HepG2 (cell line): ENCODE data around the gene RAB5A. TPM values are rescaled to one million over a fixed set of nuclear protein-coding genes. Genes with fewer than 3 reads are reported as not detected.

Experiments used
- ATAC-seq: fragments of 200-7000 bp; cut with Tn5 transposase; 3 replicates; pipeline ENCODE4 v1.9.1; 2020; ENCODE audit warnings: mild to moderate bottlenecking, moderate library complexity
- BruUV-seq: library from RNA; stranded (reverse); fragments of 400-500 nt; replicated peaks from 2 replicates; lab custom pipeline; 2021; lab: Mats Ljungman, UMichigan
- CTCF ChIA-PET: fragments of 300-600 bp; formaldehyde crosslinking; extraction: SDS; loops from one replicate; lab custom pipeline; 2021; ENCODE audit warnings: low total read pairs, inconsistent platforms, low intra/inter-chr PET ratio; lab: Yijun Ruan, JAX
- POLR2A ChIA-PET: fragments of 350-600 bp; sonication (Branson Sonifier 250); formaldehyde crosslinking; loops from one replicate; lab custom pipeline; 2020; ENCODE audit warnings: antibody characterized with exemption, inconsistent platforms; lab: Yijun Ruan, JAX
- DNase-seq: peaks from one replicate; pipeline ENCODE4 v3.0.0-alpha.2; 2015; ENCODE audit warnings: low spot score
- FAIRE-seq: peaks from 3 replicates; lab custom pipeline; 2011; peaks lifted over from hg19 to GRCh38; lab: Jason Lieb, UNC
- H2AFZ ChIP-seq: one replicate; pipeline ENCODE4 v1.6.1; 2011; ENCODE audit warnings: low read length, inconsistent platforms
- H3K27ac ChIP-seq: fragments of 300-600 bp; 3 replicates; pipeline ENCODE4 v1.8.0; 2011; ENCODE audit warnings: mixed run types, mild to moderate bottlenecking, mixed read lengths, low read length, inconsistent platforms; ENCODE audit not compliant: insufficient read depth; ENCODE audit errors: extremely low read length
- H3K27me3 ChIP-seq, 2 experiments: fragments of 200-600 bp in 1 of 2; 2 replicates in 1 of 2; 3 replicates in 1 of 2; pipeline versions ENCODE4 v1.6.0 to v1.8.0; 2011; ENCODE audit warnings: low read length in 2 of 2, mild to moderate bottlenecking in 2 of 2, moderate library complexity in 2 of 2, inconsistent platforms in 1 of 2; ENCODE audit not compliant: insufficient read depth in 2 of 2, control insufficient read depth in 1 of 2
- H3K36me3 ChIP-seq, 2 experiments: fragments of 200-600 bp in 1 of 2; replicated peaks in 1 of 2; 2 replicates in 1 of 2; 3 replicates in 1 of 2; pipeline versions ENCODE4 v1.5.1 to v1.8.0; 2011; ENCODE audit warnings: low read length in 2 of 2, inconsistent platforms in 1 of 2; ENCODE audit not compliant: insufficient read depth in 2 of 2, control insufficient read depth in 1 of 2
- H3K4me1 ChIP-seq: 2 replicates; pipeline ENCODE4 v1.5.1; 2012; ENCODE audit warnings: low read length, inconsistent platforms; ENCODE audit not compliant: insufficient read depth
- H3K4me2 ChIP-seq: 2 replicates; pipeline ENCODE4 v1.6.0; 2011; ENCODE audit warnings: low read depth, low read length, inconsistent platforms
- H3K4me3 ChIP-seq, 3 experiments: fragments of 200-600 bp in 1 of 3; sonication (generic), shearing (Covaris generic) in 1 of 3; replicated peaks in 1 of 3; 2 replicates each; pipeline ENCODE4 v1.5.1; 2011 to 2016; ENCODE audit warnings: low read length in 3 of 3, inconsistent platforms in 2 of 3, low read depth in 2 of 3, mild to moderate bottlenecking in 2 of 3, control low read depth in 1 of 3, mixed read lengths in 1 of 3; ENCODE audit not compliant: insufficient read depth in 1 of 3
- H3K79me2 ChIP-seq: one replicate; pipeline ENCODE4 v1.6.1; 2011; ENCODE audit warnings: low read length, inconsistent platforms; ENCODE audit not compliant: insufficient read depth
- H3K9ac ChIP-seq: 2 replicates; pipeline ENCODE4 v1.6.0; 2011; ENCODE audit warnings: mild to moderate bottlenecking, low read depth, low read length, inconsistent platforms; ENCODE audit not compliant: insufficient read depth
- H3K9me3 ChIP-seq: 2 replicates; pipeline ENCODE4 v1.5.1; 2012; ENCODE audit warnings: mild to moderate bottlenecking, low read length
- H4K20me1 ChIP-seq: 2 replicates; pipeline ENCODE4 v1.6.0; 2011; ENCODE audit warnings: inconsistent platforms, mild to moderate bottlenecking, low read length, moderate library complexity; ENCODE audit not compliant: insufficient read depth
- ARID2 ChIP-seq: sonication (generic); formaldehyde crosslinking; IDR thresholded peaks from 2 replicates; pipeline ENCODE4 v1.8.1; 2022; ENCODE audit warnings: mild to moderate bottlenecking, missing genetic modification reagents, borderline replicate concordance
- BORCS8-MEF2B ChIP-seq: sonication (generic); formaldehyde crosslinking; IDR thresholded peaks from 2 replicates; pipeline ENCODE4 v1.8.0; 2022; ENCODE audit warnings: mild to moderate bottlenecking, missing genetic modification reagents
- BRCA1 ChIP-seq: sonication (generic); formaldehyde crosslinking; IDR thresholded peaks from 2 replicates; pipeline ENCODE4 v1.4.0; 2020; ENCODE audit warnings: missing genetic modification reagents
- CBX5 ChIP-seq: sonication (generic); formaldehyde crosslinking; IDR thresholded peaks from 2 replicates; pipeline ENCODE4 v1.4.0; 2020; ENCODE audit warnings: missing genetic modification reagents, borderline replicate concordance
- DNMT1 ChIP-seq: sonication (generic); formaldehyde crosslinking; IDR thresholded peaks from 2 replicates; pipeline ENCODE4 v1.5.1; 2020; ENCODE audit warnings: mild to moderate bottlenecking, missing genetic modification reagents
- JUND ChIP-seq: sonication (generic); formaldehyde crosslinking; IDR thresholded peaks from 2 replicates; pipeline ENCODE4 v1.8.0; 2022; ENCODE audit warnings: mild to moderate bottlenecking, missing genetic modification reagents
- MTA1 ChIP-seq: sonication (generic); formaldehyde crosslinking; IDR thresholded peaks from 2 replicates; pipeline ENCODE4 v1.4.0; 2020; ENCODE audit warnings: missing genetic modification reagents, mild to moderate bottlenecking, borderline replicate concordance
- NFIC ChIP-seq: IDR thresholded peaks from 2 replicates; pipeline ENCODE4 v1.6.1; 2012; ENCODE audit warnings: mild to moderate bottlenecking, low read length, inconsistent platforms
- RBFOX2 ChIP-seq: fragments of 200-400 bp; formaldehyde crosslinking; IDR thresholded peaks from 2 replicates; pipeline ENCODE4 v1.6.1; 2017; ENCODE audit warnings: low read depth, mild to moderate bottlenecking, low read length
- STAG1 ChIP-seq: sonication (generic); formaldehyde crosslinking; IDR thresholded peaks from 2 replicates; pipeline ENCODE4 v1.4.0; 2020; ENCODE audit warnings: missing genetic modification reagents
- ZBTB3 ChIP-seq: sonication (generic); formaldehyde crosslinking; IDR thresholded peaks from 2 replicates; pipeline ENCODE4 v1.4.0; 2020; ENCODE audit warnings: low read depth, mild to moderate bottlenecking, moderate library complexity, missing genetic modification reagents, borderline replicate concordance
- ZEB1 ChIP-seq: IDR thresholded peaks from 2 replicates; pipeline ENCODE4 v1.6.1; 2012; ENCODE audit warnings: mild to moderate bottlenecking, low read depth, inconsistent platforms; ENCODE audit not compliant: insufficient replicate concordance
- ZMYM2 ChIP-seq: sonication (generic); formaldehyde crosslinking; IDR thresholded peaks from 2 replicates; pipeline ENCODE4 v1.8.0; 2022; ENCODE audit warnings: mild to moderate bottlenecking, missing genetic modification reagents
- ZNF232 ChIP-seq: sonication (generic); formaldehyde crosslinking; IDR thresholded peaks from 2 replicates; pipeline ENCODE4 v1.4.0; 2020; ENCODE audit warnings: missing genetic modification reagents, borderline replicate concordance
- ZNF354B ChIP-seq: sonication (generic); formaldehyde crosslinking; IDR thresholded peaks from 2 replicates; pipeline ENCODE4 v1.8.0; 2022; ENCODE audit warnings: mild to moderate bottlenecking, missing genetic modification reagents
- ZNF598 ChIP-seq: sonication (generic); formaldehyde crosslinking; IDR thresholded peaks from 2 replicates; pipeline ENCODE4 v1.5.1; 2020; ENCODE audit warnings: mild to moderate bottlenecking, missing genetic modification reagents, borderline replicate concordance
- WGBS: methylation state at CpG from one replicate; pipeline ENCODE4 v1.1.6; 2017; ENCODE audit warnings: low lambda C conversion rate; 5-methylcytosine and 5-hydroxymethylcytosine counted together
- in situ Hi-C: cut with HindIII; loops from 2 replicates; pipeline ENCODE4 v1.10.0; 2017; ENCODE audit warnings: low pct_unique_long_range_greater_than_20kb; ENCODE audit not compliant: extremely low pct_ligation_motif_present
- intact Hi-C: fragments of 100-400 bp; cut with micrococcal nuclease; formaldehyde crosslinking; loops from one replicate; pipeline ENCODE4 v1.10.0; 2022; ENCODE audit not compliant: unreplicated experiment
- polyA plus RNA-seq, 8 experiments: library from polyadenylated mRNA; depleted of rRNA in 3 of 8; stranded (reverse) in 7 of 8; unstranded in 1 of 8; fragments of >200 nt; fragmentation: Illumina TruSeq in 4 of 8; extraction: Trizol in 4 of 8; gene quantifications; 2 replicates each; pipeline versions ENCODE4 v1.2.1 to v1.2.3, GENCODE V29; 2011 to 2016; ENCODE audit warnings: low read depth in 4 of 8, missing spikeins in 1 of 8, mixed read lengths in 1 of 8; ENCODE audit not compliant: insufficient read depth in 1 of 8
- total RNA-seq, 5 experiments: library from RNA; depleted of rRNA; stranded (reverse); fragments of >200 nt; fragmentation: Illumina TruSeq; extraction: Trizol; gene quantifications; 2 replicates each; pipeline ENCODE4 v1.2.3, GENCODE V29; 2016; ENCODE audit warnings: low read depth in 1 of 5

The RAB5A gene
- total and polyA plus RNA-seq, 2 of the 13 experiments (the other 11 are each of a cell fraction or from before 2014, with no cell fraction given), result 16.0 to 27.1 TPM

DNA sequence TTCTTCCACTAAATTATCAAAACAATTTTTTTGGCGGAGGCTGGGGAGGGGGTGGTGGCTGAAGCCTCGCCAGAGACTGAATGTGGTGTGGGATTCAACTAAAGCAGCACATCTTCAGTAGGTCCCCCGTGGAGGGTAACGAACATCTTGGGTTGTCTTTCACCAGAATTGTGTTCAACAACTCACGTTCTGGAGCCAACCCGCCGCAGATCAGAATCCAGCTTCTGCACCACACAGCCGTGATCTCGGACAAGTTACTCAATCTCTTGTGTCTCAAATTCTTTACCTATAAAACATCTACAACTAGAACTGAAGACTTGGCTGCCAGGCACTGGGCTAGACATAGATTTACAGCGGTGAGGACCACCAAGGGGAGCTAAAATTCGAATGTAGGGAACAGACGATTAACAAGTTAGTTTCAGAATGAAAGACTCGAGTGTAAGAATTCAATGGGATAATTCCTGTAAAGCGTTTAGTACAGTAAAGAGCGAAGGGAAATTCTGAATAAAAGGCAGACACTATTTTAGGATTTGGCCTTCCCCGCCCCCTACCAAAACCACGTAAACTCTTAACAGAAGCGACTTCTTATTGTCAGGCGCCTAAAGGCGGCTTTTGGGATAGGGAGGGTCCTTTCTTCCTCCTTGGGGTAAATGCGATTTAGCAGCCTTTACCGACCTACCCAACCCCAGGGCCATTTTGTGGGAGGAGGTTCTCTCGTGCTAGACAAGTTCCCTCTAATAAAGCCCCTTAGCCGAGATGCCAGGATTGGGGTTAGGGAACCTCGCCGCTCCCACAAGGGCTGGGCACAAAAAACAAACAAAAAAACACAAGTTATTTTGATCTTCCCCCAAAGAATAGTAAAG lies 697 bp upstream of the RAB5A start (continued):
- TF ChIP-seq RBFOX2, result no peak
- 0 out of 2 replicates have a peak, but pooled peaks have one; percentile 53 for TF ChIP-seq NFIC
- TF ChIP-seq ZEB1, result peak; percentile 2
- TF ChIP-seq ZBTB3, result 0 out of 2 replicates have a peak, but pooled peaks have one; percentile 48
- no peak for TF ChIP-seq DNMT1
- TF ChIP-seq ZNF354B (CRISPR knock-in tag), result no peak
- TF ChIP-seq ARID2 (CRISPR knock-in tag), result peak; percentile 38; the same call in 1 of the 2 replicates

DNA sequence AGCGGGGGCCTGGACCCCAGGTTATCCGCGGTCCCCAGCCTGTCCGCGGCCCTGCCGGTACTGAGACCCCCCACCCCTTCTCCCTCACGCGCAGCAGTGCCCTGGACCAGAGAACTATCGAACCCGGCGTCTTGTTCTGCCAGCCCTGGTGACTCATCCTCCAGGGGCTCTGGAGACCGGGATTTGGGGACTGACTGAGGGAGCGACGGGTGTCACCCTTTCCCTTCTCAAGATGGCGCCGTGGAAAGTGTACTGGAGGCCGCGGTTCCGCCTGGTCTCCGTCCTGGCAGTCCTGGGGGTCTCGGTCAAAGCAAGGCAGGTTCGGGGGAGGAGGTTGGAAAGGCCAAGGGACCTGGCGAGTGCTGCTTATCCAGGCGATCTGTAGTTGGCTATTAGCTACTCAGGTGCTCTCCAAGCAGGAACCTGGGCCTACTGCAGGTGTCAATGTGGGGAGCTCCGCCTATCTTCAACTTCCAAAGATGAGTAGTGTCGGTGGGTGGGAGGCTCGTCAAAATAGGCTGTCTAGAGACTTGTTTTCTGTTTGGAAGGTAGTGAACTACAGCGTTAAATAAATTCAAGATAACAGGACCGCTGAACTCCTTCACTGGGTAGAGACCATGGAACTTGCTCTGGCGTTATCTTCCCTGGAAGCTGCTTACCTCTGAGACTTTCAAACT lies 790 bp downstream of the RAB5A start:
- DNase-seq (peak; percentile 42), ATAC-seq (peak; percentile 69), FAIRE-seq (peak; percentile 37)
- in situ Hi-C loops (no loop called here), intact Hi-C loops (loop anchor here (2.0 to 10.0 kb wide), 4 partner anchors 61 to 375 kb away; partner anchors contain the start of genes KAT2B and SGO1)
- BruUV-seq, result TSS peak; percentile 55
- CTCF ChIA-PET, result no interaction called here
- Histone ChIP-seq H3K36me3 (peaks cover 3 to 19% of the 10 kb centered on the region in 2 experiments; a peak in 4 of 5 replicates), H2AFZ (no peak overlapping the region), H3K4me2 (peak overlapping the region; percentile 83), H3K4me1 (peaks cover 29% of the 10 kb centered on the region), H3K4me3 (peak overlapping the region; percentile 73 to 98 (median 90)), H4K20me1 (peaks cover 27% of the 10 kb centered on the region), H3K27me3 (no peaks in the 10 kb centered on the region; a peak in 1 of 5 replicates), H3K27ac (peak overlapping the region; percentile 88), H3K9me3 (no peaks in the 10 kb centered on the region), H3K79me2 (peaks cover 59% of the 10 kb centered on the region), H3K9ac (peak overlapping the region; percentile 94)
- POLR2A ChIA-PET, result interaction anchor here (1.0 to 1.2 kb wide), 2 partner anchors 9 to 93 kb away, joined by 5 read pairs; no protein-coding TSS in a partner anchor
- WGBS, result 1% methylated on average over 21 of the region's 30 CpGs
- TF ChIP-seq MTA1 (CRISPR knock-in tag) (0 out of 2 replicates have a peak, but pooled peaks have one; percentile 69), JUND (0 out of 2 replicates have a peak, but pooled peaks have one; percentile 37), BRCA1 (CRISPR knock-in tag) (0 out of 2 replicates have a peak, but pooled peaks have one; percentile 47), ZMYM2 (0 out of 2 replicates have a peak, but pooled peaks have one; percentile 23), STAG1 (CRISPR knock-in tag) (no peak), CBX5 (no peak), BORCS8-MEF2B (CRISPR knock-in tag) (peak; percentile 54; the same call in 1 of the 2 replicates), ZNF232 (CRISPR knock-in tag) (no peak), ZNF598 (CRISPR knock-in tag) (peak; percentile 74; the same call in 1 of the 2 replicates)
